BJ (cell line): Measurements from ENCODE around the gene NOTCH1. TPM values are rescaled to one million over a fixed set of nuclear protein-coding genes. Genes with fewer than 3 reads are reported as not detected.

Source experiments
- CTCF ChIA-PET: fragments of 350-600 bp; formaldehyde crosslinking; extraction: SDS; loops from one replicate; lab custom pipeline; 2021; ENCODE audit warnings: antibody characterized with exemption, inconsistent platforms; lab: Yijun Ruan, JAX
- POLR2A ChIA-PET: fragments of 300-600 bp; sonication (Branson Sonifier 250); formaldehyde crosslinking; extraction: SDS; loops from one replicate; lab custom pipeline; 2021; ENCODE audit warnings: antibody characterized with exemption; lab: Charles Lee
- DNase-seq: peaks from one replicate; pipeline ENCODE4 v3.0.0-alpha.2; 2011; ENCODE audit warnings: low read depth
- H3K27me3 ChIP-seq: 2 replicates; pipeline ENCODE4 v1.6.0; 2011; ENCODE audit warnings: low read length; ENCODE audit not compliant: control insufficient read depth, insufficient read depth
- H3K36me3 ChIP-seq: 2 replicates; pipeline ENCODE4 v1.5.1; 2011; ENCODE audit warnings: low read length; ENCODE audit not compliant: control insufficient read depth, insufficient read depth
- H3K4me3 ChIP-seq: 2 replicates; pipeline ENCODE4 v1.5.1; 2011; ENCODE audit warnings: low read depth, mild to moderate bottlenecking, control low read depth, low read length
- CTCF ChIP-seq: IDR thresholded peaks from 2 replicates; pipeline ENCODE4 v1.5.1; 2011; ENCODE audit warnings: low read depth, mild to moderate bottlenecking, control low read depth, inconsistent platforms, low read length, moderate library complexity; ENCODE audit not compliant: insufficient read depth
- polyA plus RNA-seq: library from polyadenylated mRNA; depleted of rRNA; stranded (reverse); fragments of >200 nt; gene quantifications from 2 replicates; pipeline ENCODE4 v1.2.3, GENCODE V29; 2011

NOTCH1 gene
- polyA plus RNA-seq, 1 experiment = 1.3 TPM

- Histone ChIP-seq H3K36me3 (no peaks in the 10 kb centered on the region), H3K27me3 (no peaks in the 10 kb centered on the region), H3K4me3 (no peak overlapping the region)
- ChIA-PET CTCF (interaction anchor here (1.0 kb wide), 1 partner anchor 9 kb away, joined by 4 read pairs; no protein-coding TSS in a partner anchor), POLR2A (no interaction called here)
- DNase-seq = no peak
- TF ChIP-seq CTCF = no peak
These were observed 21.9 kb upstream of the NOTCH1 start for GRCh38 chr9:136567651-136568287.

DNA sequence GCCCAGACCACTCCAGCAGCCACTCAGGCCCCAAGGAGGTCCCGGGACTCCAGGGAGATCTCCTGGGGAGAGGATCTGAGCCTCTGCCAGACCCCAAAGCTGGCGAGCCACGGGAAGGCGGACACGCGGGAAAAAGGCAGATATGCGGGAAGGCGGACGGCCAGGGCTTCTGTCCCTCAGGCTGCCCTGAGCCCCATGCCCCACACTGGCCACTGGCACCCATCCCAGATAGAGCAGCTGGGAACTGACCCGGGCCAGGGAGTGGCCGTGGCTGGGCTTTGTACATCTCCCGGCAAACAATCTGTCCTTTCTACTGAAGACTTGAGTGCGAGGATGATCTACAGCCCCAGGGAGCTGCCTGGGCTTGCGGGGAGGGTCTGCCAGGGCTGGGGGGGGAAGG, 21.1 kb upstream of the NOTCH1 start:
- H3K36me3 ChIP-seq = no peaks in the 10 kb centered on the region
- H3K4me3 ChIP-seq = no peak overlapping the region
- TF ChIP-seq CTCF = no peak
- no peak for DNase-seq
- ChIA-PET CTCF (no interaction called here), POLR2A (no interaction called here)
- H3K27me3 ChIP-seq = no peaks in the 10 kb centered on the region

DNA sequence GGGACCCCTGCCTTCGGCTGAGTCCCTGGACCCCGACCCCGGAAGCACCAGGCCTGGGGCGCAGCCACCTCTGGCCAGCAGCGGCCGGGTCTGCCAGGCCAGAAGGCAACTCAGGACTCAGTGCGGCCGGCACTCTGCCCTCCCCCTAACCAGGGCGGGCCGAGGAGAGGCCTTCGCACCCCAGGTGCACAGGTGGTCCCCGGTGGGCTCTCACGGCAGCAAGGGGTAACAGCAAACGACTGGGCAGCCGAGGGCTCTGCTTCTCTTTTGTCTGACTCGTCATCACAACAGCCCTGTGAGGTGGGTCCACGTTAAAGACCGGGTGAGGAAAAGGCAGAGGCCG, 20.7 kb upstream of the NOTCH1 start:
- H3K36me3 ChIP-seq = no peaks in the 10 kb centered on the region

DNA sequence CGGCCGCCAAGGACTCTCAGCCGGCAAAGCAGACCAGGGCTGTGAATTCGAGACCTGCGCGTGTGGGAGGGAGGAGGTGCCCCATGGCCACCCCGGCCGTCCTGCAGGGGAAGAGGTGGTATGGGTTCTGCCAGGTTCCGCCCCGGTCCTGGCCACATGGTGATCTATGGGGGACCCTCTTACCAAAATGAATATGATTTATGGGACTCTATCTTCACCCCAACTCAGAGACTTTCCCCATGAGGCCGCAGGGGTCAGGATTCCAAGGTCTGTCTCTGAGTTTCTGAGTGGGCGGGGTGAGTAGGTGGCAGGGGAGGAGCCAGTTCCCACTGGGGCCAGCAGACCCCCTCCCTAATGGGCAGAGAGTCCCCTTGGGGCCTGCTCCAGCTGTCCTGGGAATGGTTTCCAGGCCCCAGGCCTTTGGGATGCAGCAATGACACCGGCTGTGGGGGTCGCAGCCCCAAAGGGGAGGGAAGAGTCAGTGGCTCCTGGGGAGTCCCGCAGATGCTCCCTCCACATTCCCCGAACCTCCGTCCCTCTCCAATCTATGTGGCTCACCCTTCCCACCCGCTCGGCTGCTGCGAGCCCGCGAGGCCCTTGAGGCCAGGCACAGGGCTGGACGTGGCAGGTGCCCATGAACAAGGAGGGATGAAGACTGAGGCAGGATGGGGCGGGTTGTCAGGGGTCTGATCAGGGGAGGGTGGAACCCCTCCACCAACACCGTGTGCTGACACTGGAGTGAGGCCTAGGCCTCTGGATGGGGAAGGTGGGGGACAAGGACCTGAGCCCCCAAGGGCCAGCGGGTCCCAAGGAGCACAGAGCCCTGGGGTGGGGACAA, 20.1 kb upstream of the NOTCH1 start:
- no peak for TF ChIP-seq CTCF
- Histone ChIP-seq H3K36me3 (no peaks in the 10 kb centered on the region), H3K4me3 (no peak overlapping the region), H3K27me3 (no peaks in the 10 kb centered on the region)
- ChIA-PET POLR2A (no interaction called here), CTCF (interaction anchor here (0.8 to 1.2 kb wide), 3 partner anchors 48 to 66 kb away, joined by 4 read pairs; no protein-coding TSS in a partner anchor)
- DNase-seq = no peak

More for the DNA sequence above, 20.7 kb upstream of the NOTCH1 start:
- no peak overlapping the region for H3K4me3 ChIP-seq
- no peaks in the 10 kb centered on the region for H3K27me3 ChIP-seq
- TF ChIP-seq CTCF = no peak
- no peak for DNase-seq
- ChIA-PET CTCF (no interaction called here), POLR2A (no interaction called here)

DNA sequence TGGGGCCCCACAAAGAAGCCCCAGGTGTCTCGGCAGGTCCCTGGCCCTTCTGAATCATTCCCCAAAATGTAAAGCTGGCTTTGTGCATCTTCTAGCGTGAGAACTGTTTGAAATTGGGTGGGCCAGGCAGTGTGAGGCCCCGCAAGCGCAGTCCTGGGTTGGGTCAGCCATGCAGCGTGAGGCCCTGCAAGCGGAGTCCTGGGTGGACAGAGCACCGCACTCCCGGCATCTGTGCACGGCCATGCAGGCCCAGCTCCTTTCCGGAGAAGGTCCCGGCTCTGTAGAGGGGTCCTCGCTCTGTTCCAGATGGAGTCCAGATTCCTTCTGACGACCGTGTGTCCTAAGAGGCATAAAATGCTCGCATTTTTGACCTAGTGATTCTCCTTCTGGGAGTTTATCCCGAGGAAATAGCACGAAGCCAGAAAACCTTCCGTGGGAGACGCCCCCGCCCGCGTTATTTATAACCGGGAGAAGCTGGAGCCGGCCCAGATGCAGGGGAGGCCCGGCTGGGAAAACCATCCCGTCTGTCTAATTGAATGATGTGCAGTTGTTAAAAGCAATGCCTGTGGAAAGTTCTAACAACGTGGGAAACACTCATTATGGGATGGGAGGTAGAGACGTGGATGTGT, 19.4 kb upstream of the NOTCH1 start:
- DNase-seq = no peak
- CTCF ChIA-PET = interaction anchor here (0.8 to 1.2 kb wide), 3 partner anchors 49 to 66 kb away, joined by 4 read pairs; no protein-coding TSS in a partner anchor

More for the DNA sequence above, 19.4 kb upstream of the NOTCH1 start:
- no peaks in the 10 kb centered on the region for H3K36me3 ChIP-seq
- POLR2A ChIA-PET = no interaction called here
- H3K27me3 ChIP-seq = no peaks in the 10 kb centered on the region
- TF ChIP-seq CTCF = no peak
- H3K4me3 ChIP-seq = no peak overlapping the region
